ENCODE data around the gene BRINP1.

BRINP1 gene

DNA sequence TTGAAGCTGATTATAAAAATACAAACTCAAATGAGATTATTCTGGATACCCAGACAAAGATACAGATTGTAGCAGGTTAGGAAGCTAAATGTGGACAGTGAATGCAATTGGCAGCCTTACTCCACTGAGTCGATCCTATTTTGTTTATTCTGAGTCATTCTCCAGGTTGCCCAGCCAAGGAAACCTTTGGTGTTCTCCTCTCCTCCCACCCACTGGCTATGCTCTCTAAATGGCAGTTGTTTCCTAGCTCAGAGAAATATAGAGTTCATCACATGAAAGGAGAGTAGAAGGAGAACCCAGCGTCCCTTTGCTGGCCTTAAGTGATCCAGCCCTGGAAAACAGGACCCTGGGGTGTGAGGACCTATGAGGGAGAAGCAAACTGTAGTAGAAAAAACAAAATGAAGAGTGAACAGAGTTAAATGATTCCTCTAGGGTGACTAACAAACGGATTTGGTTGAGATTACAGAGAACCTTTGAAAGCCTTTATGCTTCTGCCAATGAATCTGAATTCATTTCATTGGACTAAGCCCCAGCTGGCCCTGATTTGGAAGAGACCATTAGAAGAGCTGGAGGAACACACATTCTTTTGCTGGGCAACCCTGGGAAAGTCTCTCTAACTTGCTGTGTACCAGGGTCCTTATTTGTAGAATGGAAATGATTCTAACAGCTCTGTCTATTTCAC is 95.1 kb downstream of the BRINP1 start:
- TF ChIP-seq, protein P1, sequence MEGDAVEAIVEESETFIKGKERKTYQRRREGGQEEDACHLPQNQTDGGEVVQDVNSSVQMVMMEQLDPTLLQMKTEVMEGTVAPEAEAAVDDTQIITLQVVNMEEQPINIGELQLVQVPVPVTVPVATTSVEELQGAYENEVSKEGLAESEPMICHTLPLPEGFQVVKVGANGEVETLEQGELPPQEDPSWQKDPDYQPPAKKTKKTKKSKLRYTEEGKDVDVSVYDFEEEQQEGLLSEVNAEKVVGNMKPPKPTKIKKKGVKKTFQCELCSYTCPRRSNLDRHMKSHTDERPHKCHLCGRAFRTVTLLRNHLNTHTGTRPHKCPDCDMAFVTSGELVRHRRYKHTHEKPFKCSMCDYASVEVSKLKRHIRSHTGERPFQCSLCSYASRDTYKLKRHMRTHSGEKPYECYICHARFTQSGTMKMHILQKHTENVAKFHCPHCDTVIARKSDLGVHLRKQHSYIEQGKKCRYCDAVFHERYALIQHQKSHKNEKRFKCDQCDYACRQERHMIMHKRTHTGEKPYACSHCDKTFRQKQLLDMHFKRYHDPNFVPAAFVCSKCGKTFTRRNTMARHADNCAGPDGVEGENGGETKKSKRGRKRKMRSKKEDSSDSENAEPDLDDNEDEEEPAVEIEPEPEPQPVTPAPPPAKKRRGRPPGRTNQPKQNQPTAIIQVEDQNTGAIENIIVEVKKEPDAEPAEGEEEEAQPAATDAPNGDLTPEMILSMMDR (IDR thresholded peaks at IDR 0.05): no peak
- no peaks in the 10 kb centered on the region for H3K36me3 ChIP-seq
- no peaks in the 10 kb centered on the region for H3K27me3 ChIP-seq
- no peak overlapping the region for H3K4me3 ChIP-seq (ENCODE audit: low read depth in 1 of 2, low read length in 1 of 2)
- H3K4me1 ChIP-seq (ENCODE audit: control insufficient read depth in 1 of 2, insufficient read depth in 1 of 2, low read depth in 1 of 2, low read length in 1 of 2): no peaks in the 10 kb centered on the region
- no peaks in the 10 kb centered on the region for H3K9me3 ChIP-seq
- H3K27ac ChIP-seq: no peak overlapping the region

DNA sequence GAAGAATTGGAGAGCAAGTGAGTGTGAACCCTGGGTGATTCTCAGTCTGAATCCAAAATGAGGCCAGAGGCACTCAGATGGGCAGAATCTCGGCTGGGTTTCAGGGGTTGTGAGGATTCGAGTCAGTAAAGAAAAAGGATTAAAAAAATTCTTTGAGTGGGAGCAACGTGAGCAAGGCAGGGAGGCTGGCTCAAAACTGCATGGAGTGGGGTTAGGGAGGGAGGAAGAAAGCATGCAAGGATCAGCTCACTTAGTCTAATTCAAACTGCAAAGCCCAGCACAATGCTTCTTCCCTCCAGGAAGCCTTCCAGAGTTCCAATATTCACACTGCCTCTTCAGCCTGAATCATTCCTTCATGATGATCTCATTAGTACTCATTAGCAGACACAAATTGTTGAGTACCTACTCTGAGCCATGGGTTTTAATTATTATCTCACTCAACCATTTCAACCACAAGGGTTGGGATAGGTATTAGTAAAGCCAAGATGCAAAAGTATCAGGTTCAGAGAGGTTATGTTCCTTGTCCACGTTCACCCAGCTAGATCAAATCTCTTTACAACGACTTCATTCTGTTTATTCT is 95.8 kb downstream of the BRINP1 start:
- TF ChIP-seq, protein P1 (IDR thresholded peaks at IDR 0.05): no peak

DNA sequence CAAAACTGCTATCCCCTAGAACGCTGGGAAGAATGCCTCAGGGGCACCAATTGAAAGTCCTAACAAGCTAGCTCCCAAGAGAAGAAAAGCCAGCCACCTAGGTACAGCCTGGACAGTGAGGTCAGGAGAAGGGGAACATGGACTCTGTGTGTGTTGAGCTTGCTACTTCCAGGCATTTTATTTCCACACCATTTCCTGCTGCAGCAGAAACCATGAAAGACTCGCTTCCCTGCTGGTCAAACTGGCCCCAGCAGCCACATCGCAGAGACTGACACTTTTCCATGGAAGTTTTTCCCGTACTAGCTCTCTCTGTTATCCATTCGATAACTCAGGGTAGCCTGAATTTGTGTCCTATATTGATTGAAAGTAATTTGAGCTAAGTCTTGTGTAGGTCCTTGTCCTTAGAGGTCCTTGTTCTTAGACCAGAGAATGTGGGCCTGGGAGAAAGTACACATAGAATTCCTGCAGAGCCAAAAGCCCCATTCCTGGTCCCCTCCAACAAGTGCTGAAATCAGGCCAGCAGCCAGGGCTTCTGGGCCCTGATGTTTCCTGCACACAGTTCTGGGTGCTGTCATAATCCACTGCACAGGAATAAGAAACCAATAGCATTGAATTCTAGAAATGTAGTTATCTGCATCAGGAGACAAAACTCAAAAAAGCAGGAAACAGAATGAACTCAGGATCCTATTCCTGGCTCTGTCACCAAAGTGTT is 96.6 kb downstream of the BRINP1 start:
- H3K27me3 ChIP-seq: no peaks in the 10 kb centered on the region
- H3K4me1 ChIP-seq (ENCODE audit: control insufficient read depth in 1 of 2, insufficient read depth in 1 of 2, low read depth in 1 of 2, low read length in 1 of 2): no peaks in the 10 kb centered on the region
- H3K9me3 ChIP-seq: no peaks in the 10 kb centered on the region
- no peak overlapping the region for H3K4me3 ChIP-seq (ENCODE audit: low read depth in 1 of 2, low read length in 1 of 2)
- TF ChIP-seq, protein P1 (IDR thresholded peaks at IDR 0.05): no peak
- no peaks in the 10 kb centered on the region for H3K36me3 ChIP-seq
- no peak overlapping the region for H3K27ac ChIP-seq

More for the DNA sequence above, 95.8 kb downstream of the BRINP1 start:
- H3K9me3 ChIP-seq: no peaks in the 10 kb centered on the region
- H3K36me3 ChIP-seq: no peaks in the 10 kb centered on the region
- H3K4me1 ChIP-seq (ENCODE audit: control insufficient read depth in 1 of 2, insufficient read depth in 1 of 2, low read depth in 1 of 2, low read length in 1 of 2): no peaks in the 10 kb centered on the region
- H3K4me3 ChIP-seq (ENCODE audit: low read depth in 1 of 2, low read length in 1 of 2): no peak overlapping the region
- no peaks in the 10 kb centered on the region for H3K27me3 ChIP-seq
- no peak overlapping the region for H3K27ac ChIP-seq

DNA sequence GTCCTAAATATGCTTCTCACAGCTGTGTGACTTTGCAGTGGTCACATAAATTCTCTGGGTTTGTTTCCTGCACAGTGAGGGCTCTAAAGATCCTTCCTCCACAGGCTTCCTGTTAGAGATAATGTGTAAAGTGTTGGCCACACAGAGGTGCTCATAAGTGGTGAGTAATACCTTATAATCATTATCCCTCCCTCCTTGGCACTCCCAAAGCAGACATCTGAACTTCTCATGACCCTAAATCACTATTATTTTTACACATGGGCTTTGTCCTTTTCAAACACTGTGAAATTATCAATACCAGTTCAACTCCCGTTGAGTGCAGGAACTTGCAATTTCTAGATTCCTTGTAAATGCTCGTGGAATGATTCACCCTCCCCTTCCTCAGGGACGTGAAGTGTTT is 100.2 kb downstream of the BRINP1 start:
- no peak overlapping the region for H3K27ac ChIP-seq
- no peaks in the 10 kb centered on the region for H3K9me3 ChIP-seq
- TF ChIP-seq, protein P1 (IDR thresholded peaks at IDR 0.05): no peak
- H3K27me3 ChIP-seq: no peaks in the 10 kb centered on the region
- no peaks in the 10 kb centered on the region for H3K4me1 ChIP-seq (ENCODE audit: control insufficient read depth in 1 of 2, insufficient read depth in 1 of 2, low read depth in 1 of 2, low read length in 1 of 2)
- no peaks in the 10 kb centered on the region for H3K36me3 ChIP-seq
- H3K4me3 ChIP-seq (ENCODE audit: low read depth in 1 of 2, low read length in 1 of 2): no peak overlapping the region

DNA sequence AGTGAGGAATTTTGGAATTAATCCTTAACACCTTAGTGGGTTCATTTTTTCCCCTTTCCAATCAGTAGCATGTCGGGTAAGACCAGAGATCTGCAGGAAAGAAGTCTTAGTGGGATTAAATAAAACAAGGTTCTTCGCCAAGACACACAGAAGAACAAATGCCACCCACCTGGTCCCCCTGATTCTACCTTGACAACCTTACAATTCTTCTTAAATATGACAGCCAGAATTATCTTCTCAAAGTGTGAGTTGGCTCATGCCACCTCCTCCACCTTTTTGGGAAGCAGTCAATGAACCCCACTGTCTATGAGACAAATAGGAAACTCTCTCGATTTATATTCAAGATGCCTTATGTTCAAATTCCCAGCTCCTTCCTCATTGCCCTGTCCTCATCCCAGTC is 105.1 kb downstream of the BRINP1 start:
- Histone ChIP-seq H3K27me3 (no peaks in the 10 kb centered on the region), H3K36me3 (no peaks in the 10 kb centered on the region), H3K4me1 (ENCODE audit: control insufficient read depth in 1 of 2, insufficient read depth in 1 of 2, low read depth in 1 of 2, low read length in 1 of 2) (no peaks in the 10 kb centered on the region), H3K9me3 (no peaks in the 10 kb centered on the region), H3K27ac (no peak overlapping the region), H3K4me3 (ENCODE audit: low read depth in 1 of 2, low read length in 1 of 2) (no peak overlapping the region)
- TF ChIP-seq, protein P1 (IDR thresholded peaks at IDR 0.05): no peak
